GM15510 (cell line): ENCODE measurements around the gene KIF3A.

Experiments
- POLR2A ChIP-seq: IDR thresholded peaks from 3 replicates; pipeline ENCODE4 v1.6.1; 2011; ENCODE audit warnings: borderline replicate concordance; ENCODE audit not compliant: insufficient read length; ENCODE audit errors: extremely low read depth

KIF3A gene

DNA sequence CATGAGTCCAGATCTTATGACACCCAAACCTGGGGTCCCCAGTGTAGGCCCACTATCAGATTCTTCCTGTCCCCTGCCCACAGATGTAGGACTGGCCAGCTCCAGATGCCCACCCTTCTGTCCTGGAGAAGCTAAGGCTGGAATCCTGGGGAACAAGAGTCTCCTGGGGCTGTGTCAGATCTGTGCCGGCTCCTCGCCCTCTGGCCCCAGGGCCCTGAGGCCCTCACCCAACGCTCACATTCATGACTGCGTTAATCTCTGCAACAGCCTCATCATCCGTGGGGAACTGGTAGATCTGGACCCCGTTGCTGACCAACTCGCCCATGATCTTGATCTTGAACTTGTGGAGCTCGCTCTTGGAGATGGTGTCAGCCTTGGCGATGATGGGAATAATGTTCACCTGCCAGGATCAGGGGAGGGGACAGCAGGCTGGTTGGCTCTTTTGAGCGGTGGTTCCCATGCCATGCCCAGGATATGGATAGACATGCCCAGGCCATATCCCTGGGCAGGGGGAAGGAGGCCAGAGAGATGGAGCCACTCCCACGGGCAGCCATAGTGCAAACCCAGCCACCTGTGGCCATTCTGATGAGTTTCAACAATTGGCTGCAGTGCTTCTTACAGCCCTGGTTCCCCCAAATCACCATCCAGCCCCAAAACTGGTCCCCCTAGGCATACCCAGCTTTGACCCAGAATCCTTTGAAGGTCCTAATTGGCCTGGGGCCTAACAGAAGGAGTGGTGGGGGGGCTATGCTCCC is 25.1 kb upstream of the KIF3A start:
- TF ChIP-seq POLR2A: no peak

DNA sequence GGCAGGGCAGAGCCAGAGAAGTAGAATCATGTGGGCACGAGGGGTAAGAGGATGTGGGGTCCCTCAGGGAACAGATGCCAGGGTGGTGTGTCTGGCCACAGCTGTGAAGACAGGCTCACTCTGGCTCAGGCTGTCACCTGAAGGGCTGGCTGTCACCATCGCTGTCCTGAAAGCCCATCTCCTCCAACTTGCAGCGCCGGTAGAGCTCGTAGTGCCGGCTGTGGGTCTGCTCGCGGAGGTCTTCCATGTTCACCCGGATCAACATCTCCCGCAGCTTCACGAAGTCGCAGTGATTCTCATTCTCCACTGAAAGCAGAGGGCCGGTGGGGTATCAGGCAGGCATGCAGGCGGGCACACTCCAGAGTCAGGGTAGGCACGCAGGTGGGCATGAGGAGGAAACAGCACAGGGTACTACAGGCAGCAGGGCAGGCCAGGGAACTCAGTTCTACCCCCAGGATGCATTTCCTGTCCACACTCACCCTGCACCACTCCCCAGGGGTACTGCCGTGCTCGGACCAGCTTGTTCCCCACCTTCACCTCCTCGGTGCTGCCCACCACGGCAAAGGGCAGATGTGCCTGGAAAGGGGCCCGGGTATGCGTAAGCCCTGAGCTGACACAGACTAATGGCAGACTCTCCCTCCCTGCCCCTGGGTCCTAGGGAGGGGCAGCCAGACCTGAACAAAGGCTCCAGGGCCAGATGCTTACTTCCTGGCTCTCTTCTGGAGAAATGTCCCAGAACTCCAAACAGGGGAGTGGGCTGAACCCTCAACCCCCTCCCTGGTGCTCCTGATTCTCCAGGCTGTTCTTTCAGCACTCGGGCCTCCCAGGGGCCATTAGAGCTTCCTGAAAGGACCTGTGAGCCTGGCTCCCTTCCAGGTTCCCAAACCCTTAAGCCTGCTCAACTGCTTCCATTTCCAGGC is 24.2 kb upstream of the KIF3A start:
- no peak for TF ChIP-seq POLR2A

DNA sequence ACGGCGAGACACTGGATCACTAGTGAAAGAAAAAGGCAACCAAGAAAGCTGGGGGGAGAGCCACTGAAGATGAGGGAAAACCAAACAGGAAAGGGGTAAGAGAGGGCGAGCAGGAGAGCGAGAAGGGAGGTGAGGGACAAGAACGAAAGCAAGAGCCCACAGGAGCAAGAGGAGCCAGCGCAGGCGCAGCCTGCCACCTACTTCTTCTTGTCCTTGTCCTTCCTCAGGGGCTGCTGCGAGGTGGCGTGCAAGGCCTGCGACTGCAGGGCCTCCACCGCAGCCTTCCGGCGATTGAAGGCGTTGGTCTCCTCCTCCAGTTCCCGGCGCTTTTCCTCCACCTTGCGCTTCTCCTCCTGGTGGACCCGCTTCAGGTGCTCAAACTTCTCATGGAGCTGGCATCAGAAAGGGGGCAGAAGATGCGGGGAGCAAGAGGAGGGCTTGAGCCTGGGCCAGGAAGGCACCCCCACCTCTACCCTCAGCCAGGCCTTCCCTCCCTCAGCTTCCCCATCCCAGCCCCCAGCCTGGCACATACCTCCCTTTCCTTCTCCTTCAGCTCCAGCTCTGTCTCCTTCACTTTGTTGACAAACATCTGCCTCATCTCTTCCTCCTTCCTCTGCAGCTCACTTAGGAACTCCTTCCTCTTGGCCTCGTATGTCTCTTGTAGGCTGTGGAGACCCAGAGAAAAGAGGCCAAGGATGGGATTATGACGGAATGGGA is 23.4 kb upstream of the KIF3A start:
- no peak for TF ChIP-seq POLR2A

DNA sequence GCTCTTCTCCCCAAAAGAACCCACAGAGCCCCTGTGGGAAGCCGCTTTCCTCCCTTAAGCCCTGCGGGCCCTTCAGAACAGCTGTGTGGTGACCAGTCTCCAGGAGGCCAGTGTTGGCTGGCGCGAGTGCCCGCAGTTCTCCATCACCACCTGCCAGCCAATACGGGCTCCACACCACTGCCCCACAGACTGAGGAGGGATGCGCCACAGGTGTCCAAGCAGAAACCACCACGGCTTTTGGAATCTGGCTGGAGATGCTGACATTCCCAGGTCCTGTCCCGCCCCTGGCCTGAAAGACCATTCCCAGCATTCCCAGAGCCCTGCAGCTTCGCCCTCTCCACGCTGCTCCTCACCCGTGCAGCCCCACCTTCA is 22.7 kb upstream of the KIF3A start:
- TF ChIP-seq POLR2A: no peak

DNA sequence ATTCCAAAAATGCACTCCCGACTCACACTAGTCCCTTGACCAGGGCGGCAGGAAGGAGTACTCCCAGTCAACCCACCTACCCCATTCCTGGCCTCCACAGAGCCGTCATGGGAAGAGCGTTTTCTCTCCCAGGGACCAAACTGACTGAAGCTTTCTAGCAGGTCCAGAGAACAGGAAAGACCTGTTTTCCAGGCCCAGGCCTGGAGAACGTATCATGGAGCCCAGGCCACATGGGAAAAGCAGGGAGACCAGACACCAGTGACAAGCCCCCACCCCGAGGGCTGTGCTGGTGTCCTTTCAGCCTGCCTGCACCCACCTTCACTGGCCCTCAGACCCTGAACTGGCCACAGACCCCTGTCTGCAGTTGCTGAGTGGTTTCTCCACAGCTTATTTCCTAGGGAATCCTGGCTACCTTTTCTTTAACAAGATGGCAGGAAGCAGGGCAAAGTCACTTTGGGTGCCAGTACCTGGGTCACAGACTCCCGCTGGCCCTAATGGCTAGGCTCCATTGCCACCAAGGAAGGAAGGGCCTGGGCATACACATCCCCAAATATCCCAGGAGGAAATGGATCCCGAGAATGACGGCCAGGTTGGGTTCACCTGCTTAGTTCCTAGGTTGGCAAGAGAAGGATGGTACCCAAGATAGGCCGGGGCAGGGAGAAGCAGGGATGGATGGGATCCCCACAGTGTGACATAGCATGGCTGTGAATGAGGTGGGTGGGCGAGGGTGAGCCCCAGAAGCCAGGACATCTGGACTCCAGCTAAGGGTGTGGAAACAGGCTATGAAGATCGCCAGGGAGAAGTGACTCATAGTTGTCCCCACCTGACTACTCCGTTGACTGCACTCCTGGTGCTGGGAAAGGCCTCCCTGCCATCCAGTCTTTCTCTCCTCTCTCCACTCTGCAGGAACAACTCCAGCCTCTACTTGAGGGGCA is 22.0 kb upstream of the KIF3A start:
- TF ChIP-seq POLR2A: no peak

DNA sequence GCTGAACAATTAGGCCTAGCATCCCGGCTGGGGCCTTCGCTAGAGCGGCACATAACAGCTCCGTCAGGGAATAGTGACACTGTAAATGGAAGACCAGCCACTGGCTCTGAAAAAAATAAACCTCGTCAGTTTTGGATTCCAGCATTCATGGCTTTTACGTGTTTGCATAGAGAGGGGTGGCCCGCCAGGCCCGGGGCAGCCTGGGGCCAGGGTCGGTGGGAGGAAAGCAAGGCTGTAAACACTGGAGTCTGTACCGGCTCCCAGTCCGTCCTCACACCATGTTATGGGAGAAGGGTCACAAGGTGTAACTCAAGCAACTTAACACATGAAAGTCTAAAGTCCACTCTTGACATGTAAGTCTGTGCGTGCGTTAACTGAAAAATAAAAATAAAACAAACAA is 21.1 kb upstream of the KIF3A start:
- TF ChIP-seq POLR2A: no peak

DNA sequence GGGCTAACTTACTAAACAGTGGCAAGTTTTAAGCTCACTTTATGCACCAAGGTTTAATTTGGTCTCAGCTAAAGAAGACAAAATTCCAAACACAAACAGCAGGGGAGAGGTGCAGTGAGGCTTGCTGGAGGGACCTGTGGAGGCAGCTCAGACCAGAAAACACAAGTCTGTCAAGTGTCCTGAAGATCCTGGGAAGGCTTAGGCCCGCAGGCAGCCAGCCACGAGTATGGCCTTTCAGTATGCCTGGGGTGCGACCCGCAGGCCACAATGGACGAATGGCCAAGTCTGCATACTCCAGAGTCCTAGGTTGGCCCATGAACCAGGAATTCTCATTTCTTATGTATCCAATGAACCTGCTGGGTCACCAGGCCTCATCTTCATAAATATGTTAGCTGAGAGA is 19.2 kb upstream of the KIF3A start:
- TF ChIP-seq POLR2A: no peak

DNA sequence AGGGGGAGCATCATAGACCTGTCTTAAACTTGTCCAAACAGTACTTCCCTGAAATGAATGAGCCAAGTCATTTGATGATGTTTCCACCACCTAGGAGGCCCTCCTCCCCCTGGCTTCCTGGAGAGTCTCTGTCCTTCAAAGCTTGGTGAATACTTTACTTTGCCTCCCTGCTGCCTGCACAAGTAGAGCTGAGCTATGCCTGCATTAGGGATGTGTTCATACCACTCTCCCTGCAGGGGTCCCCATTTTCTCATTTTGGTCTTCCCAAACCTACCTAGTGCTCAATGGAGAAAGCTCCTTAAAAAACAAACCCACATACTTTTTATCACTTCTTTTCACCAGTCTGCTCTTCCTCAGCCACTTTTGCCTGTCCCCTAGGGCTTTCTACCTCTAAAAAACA is 17.6 kb upstream of the KIF3A start:
- TF ChIP-seq POLR2A: no peak

DNA sequence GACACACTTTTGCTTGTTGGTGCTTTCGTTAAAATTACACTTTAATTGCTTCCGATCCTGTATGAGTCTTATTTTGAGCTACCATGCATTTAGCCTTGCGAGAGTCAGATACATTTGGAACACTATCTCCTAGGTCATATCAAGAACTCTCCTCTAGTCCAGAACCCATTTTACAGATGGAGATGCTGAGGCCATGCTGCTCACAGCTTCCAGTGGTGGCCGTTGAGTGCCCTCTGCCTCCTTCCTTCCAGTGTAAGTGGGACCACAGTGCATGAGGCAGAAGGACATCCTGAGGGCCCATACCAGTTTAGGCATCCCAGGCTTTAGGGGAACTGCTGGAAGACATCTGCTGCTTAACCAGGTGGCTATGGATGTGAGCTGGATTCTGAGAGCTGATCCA is 16.8 kb upstream of the KIF3A start:
- no peak for TF ChIP-seq POLR2A

DNA sequence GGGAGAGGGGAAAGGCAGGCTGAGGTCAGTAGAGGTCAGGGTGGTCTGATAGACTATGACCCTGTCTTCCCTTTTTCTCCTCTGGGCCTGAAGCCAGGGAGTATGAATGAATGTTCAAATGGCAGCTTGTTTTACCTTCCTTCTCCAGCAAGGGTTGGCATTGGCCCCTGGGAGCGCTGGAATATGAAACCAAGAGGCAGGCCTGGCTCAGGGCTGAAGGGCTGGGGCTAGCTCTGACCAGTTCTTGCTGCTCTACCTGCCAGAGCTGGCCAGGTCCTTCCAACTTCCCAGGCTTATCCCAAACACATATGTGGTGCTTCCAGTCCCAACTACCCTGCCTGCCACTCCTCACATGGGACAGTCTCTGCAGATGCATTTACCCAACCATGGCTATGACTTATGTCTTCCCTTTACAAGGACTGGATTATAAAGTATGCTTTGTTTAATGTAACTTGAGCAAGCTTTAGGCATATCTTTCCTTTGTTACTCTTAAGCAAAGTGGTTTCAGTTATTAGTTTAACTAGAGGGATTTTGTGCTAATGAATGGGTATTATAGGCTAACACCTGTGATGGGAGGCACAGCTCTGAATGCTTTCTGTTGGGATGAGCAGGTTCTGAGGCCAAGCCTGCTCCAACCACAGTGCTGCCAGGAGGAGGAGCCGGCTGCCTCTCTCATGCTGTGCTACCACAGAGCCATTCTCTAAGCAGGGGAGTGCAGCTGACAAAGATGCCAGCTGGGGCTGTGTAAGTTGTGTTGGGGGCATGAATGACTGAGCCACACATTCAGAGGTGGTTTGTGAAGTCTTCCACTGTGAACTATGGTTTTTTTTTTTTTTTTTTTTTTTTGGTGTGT is 16.0 kb upstream of the KIF3A start:
- TF ChIP-seq POLR2A: no peak

DNA sequence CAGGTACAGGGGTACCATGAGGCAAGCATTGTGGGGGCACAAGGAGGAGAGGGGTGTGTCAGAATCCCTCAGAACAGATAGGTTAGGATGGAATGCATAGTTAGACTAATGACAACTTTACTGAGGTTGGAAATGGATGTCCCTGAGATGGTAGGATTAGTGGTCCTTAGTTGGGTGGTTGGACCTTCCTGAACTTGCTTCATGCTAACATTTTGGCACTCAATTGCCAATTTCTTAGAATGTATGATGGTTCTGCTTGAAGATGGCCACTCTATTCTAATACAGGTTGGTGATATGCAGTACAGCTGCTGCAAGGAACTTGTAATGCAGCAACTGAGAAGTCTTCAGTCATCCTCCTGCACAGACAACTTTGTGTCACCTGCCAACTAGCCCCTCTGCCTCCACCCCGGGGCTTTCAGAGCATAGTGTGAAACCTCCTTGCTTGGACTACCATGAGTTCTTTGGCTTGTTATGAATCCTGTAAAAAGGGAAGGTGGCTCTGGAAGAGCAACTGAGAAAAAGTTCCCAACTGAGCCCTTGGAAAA is 15.3 kb upstream of the KIF3A start:
- TF ChIP-seq POLR2A: no peak

DNA sequence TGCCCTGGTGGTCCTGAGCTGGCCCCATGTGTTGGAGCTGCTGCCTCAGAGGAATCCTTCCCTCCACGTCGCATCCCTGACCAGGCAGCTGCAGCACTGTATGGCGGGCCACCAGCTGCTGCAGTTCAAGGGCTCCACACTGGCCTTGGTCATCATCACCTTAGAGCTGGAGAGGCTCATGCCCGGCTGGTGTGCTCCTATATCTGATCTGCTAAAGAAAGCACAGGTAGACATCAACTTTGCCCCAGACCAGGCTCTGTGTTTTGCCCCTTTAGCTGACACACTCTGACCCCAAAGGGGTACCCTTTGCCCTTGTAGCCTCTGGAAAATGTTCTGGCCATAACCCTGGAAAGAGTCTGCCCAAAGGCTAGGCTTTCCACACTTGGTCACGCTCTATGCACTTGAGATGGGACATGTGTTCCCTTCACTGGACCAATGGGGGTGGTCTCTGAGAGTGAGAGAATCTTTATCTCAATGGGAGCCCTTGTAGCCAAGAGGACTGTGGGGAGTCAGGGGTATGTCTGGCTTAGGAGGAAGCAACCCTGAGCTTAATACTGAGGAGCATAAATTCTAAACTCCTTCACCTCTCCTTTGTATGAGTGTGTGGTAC is 14.7 kb upstream of the KIF3A start:
- TF ChIP-seq POLR2A: no peak

DNA sequence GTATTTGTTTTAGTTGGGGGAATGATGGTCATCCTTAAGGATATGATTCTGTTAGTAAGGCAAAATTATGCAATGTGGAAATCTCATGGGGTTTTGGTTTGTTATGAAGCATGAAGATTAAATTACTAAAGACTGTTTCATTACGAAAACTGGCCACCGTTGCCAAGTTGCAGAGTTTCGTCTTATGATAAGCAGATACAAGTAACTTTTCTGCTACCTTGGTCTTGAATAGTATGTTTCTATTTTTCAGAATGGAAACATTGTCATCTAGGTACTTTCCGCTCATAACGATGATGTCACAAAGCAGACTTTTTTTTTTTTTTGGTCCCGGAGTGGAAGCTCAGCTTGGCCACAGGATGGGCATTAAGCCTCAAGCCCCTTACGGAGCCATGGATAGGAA is 14.1 kb upstream of the KIF3A start:
- no peak for TF ChIP-seq POLR2A
